Endodermal cell (in vitro differentiated cells): Measurements from ENCODE around the gene ASPSCR1. TPM values are rescaled to one million over a fixed set of nuclear protein-coding genes. Genes with fewer than 3 reads are reported as not detected.
"Not testable (repeated sequence)": the region's sequence is repeated elsewhere in the genome, so short reads cannot be mapped to it uniquely, and the experiment has no call there.

Experiments
- DNase-seq: peaks from one replicate; pipeline ENCODE4 v3.0.0-alpha.2; 2017
- H3K27ac ChIP-seq: 2 replicates; pipeline ENCODE4 v1.5.1; 2013; ENCODE audit warnings: mild to moderate bottlenecking, low read depth, low read length, moderate library complexity
- H3K27me3 ChIP-seq: 2 replicates; pipeline ENCODE4 v1.6.1; 2013; ENCODE audit warnings: mild to moderate bottlenecking, low read length, moderate library complexity; ENCODE audit not compliant: insufficient read depth, control insufficient read depth, poor library complexity, severe bottlenecking
- H3K36me3 ChIP-seq: 2 replicates; pipeline ENCODE4 v1.7.0; 2013; ENCODE audit warnings: mild to moderate bottlenecking, low read length, moderate library complexity; ENCODE audit not compliant: control insufficient read depth, insufficient read depth
- H3K4me1 ChIP-seq: one replicate; pipeline ENCODE4 v1.7.0; 2013; ENCODE audit warnings: low read length; ENCODE audit not compliant: control insufficient read depth, insufficient read depth
- H3K4me3 ChIP-seq: 2 replicates; pipeline ENCODE4 v1.5.1; 2013; ENCODE audit warnings: mild to moderate bottlenecking, low read length, moderate library complexity
- H3K9ac ChIP-seq: 2 replicates; pipeline ENCODE4 v1.6.1; 2013; ENCODE audit warnings: mild to moderate bottlenecking, low read length, moderate library complexity; ENCODE audit not compliant: poor library complexity, severe bottlenecking; ENCODE audit errors: extremely low read depth
- H3K9me3 ChIP-seq: 2 replicates; pipeline ENCODE4 v1.6.1; 2013; ENCODE audit warnings: mild to moderate bottlenecking, low read length, moderate library complexity; ENCODE audit not compliant: control insufficient read depth
- H3K27ac Mint-ChIP-seq: 2 replicates; pipeline ENCODE4 v1.8.0; 2020; ENCODE audit warnings: mixed read lengths
- H3K27me3 Mint-ChIP-seq: 2 replicates; pipeline ENCODE4 v1.8.0; 2021; ENCODE audit warnings: mild to moderate bottlenecking, mixed read lengths; ENCODE audit not compliant: insufficient read depth
- H3K36me3 Mint-ChIP-seq: 2 replicates; pipeline ENCODE4 v1.8.0; 2020; ENCODE audit warnings: low read depth, mixed read lengths
- H3K4me1 Mint-ChIP-seq: 2 replicates; pipeline ENCODE4 v1.8.0; 2020; ENCODE audit warnings: mixed read lengths
- H3K4me3 Mint-ChIP-seq: 2 replicates; pipeline ENCODE4 v1.8.0; 2020; ENCODE audit warnings: mild to moderate bottlenecking, moderate library complexity, mixed read lengths
- H3K9me3 Mint-ChIP-seq: 2 replicates; pipeline ENCODE4 v1.8.0; 2020; ENCODE audit warnings: mild to moderate bottlenecking, mixed read lengths
- CTCF ChIP-seq: fragments of 200-600 bp; sonication (generic); conservative IDR thresholded peaks from 2 replicates; pipeline ENCODE4 v1.5.0; 2021; ENCODE audit warnings: antibody characterized with exemption, mild to moderate bottlenecking
- WGBS, 2 experiments: methylation state at CpG; one replicate each; pipeline versions ENCODE4 v1.1.5 to v1.1.7; 2013; ENCODE audit warnings: missing lambda C conversion rate in 2 of 2, mixed read lengths in 1 of 2; ENCODE audit not compliant: insufficient coverage in 1 of 2, insufficient read length in 1 of 2; 5-methylcytosine and 5-hydroxymethylcytosine counted together
- total RNA-seq, 2 donors: library from RNA; stranded (reverse); fragmentation: NEBNext Ultra II Directional in 1 of 2; extraction: Animal tissue kit (Norgen Biotek cat#: 25700) in 1 of 2; gene quantifications; 2 replicates in 1 of 2; 3 replicates in 1 of 2; pipeline ENCODE4 v1.2.1, GENCODE V29; 2021

ASPSCR1 gene
- total RNA-seq, 2 donors from 2014 or later = 50.8 to 65.4 TPM

DNA sequence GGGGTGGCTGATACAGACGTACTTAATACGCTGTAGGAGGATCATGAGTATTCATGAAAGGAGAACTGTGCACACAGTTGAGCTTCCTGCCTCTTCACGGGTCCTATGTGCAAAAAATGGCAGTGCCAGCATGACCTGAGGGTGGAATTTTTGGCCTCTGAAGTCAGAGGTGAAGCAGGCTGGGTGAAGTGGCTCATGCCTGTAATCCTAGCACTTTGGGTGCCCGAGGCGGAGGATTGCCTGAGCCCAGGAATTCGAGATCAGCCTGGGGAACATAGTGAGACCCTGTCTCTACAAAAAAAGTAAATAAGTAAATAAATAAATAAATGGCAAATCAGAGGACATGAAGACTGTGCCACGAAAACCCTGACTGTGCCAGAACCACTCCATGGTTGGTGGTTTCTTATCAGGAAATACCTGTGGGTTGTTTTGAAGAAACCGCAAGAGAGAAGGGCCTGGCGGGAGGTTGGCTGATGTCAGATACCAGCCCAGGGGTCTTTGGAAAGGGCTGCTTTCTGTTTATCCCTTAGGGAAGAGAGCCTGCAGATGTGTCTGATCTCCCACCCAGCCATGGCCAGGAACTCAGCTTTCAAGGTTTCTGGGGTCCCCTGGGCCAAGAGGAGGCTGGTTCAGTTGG lies 3.4 kb downstream of the ASPSCR1 start:
- peaks cover 35% of the 10 kb centered on the region for H3K36me3 Mint-ChIP-seq
- 94 to 95% methylated on average over 6 to 8 of the region's 9 CpGs for WGBS, 2 experiments
- H3K4me3 Mint-ChIP-seq = no peak overlapping the region
- no peak for TF ChIP-seq CTCF
- Histone ChIP-seq H3K9ac (no peak overlapping the region), H3K27ac (no peak overlapping the region), H3K9me3 (no peaks in the 10 kb centered on the region), H3K27me3 (peaks cover 5% of the 10 kb centered on the region), H3K4me3 (no peak overlapping the region), H3K4me1 (no peaks in the 10 kb centered on the region), H3K36me3 (peaks cover 34% of the 10 kb centered on the region)
- DNase-seq = no peak
- H3K27ac Mint-ChIP-seq = no peak overlapping the region
- no peaks in the 10 kb centered on the region for H3K9me3 Mint-ChIP-seq
- peaks cover 8% of the 10 kb centered on the region for H3K27me3 Mint-ChIP-seq
- no peaks in the 10 kb centered on the region for H3K4me1 Mint-ChIP-seq

GRCh38 chr17:81981511-81981910 lies 4.1 kb downstream of the ASPSCR1 start:
- H3K27me3 Mint-ChIP-seq, H3K9ac ChIP-seq, H3K4me3 ChIP-seq, H3K27me3 ChIP-seq, H3K9me3 Mint-ChIP-seq, H3K4me1 Mint-ChIP-seq, H3K27ac ChIP-seq, H3K4me1 ChIP-seq, H3K4me3 Mint-ChIP-seq, H3K9me3 ChIP-seq, H3K27ac Mint-ChIP-seq: not testable (repeated sequence)
- DNase-seq = peak; percentile 28
- H3K36me3 ChIP-seq = peaks cover 34% of the 10 kb centered on the region
- peaks cover 37% of the 10 kb centered on the region for H3K36me3 Mint-ChIP-seq
- WGBS, 2 experiments = 94 to 95% methylated on average over 12 of the region's 12 CpGs

DNA sequence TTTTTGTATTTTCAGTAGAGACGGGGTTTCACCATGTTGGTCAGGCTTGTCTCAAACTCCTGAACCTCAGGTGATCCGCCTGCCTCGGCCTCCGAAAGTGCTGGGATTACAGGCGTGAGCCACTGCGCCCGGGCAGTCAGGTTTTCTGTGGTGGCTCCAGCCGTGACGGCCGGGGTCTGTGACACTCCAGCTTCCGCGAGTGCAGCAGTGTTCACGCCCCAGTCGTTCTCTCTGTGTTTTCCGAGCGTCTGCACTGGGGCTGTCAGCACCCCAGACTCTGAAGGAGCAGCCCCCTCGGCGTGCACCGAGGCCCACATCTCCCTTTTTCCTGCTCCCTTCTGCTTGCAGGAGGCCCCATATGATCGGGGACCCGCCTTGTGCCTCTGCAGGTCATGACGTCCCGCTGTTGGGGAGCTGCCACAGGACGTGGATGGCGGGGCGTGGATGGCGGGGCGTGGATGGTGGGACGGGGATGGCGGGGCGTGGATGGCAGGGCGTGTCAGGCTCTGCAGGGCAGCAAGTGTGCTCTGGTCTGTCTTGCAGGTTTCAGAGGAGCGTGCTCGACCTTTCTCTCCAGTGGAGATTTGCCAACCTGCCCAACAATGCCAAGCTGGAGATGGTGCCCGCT lies 5.7 kb downstream of the ASPSCR1 start:
- H3K9me3 Mint-ChIP-seq = no peaks in the 10 kb centered on the region
- DNase-seq = peak; percentile 34
- TF ChIP-seq CTCF = no peak
- H3K4me1 Mint-ChIP-seq = no peaks in the 10 kb centered on the region
- Histone ChIP-seq H3K27ac (no peak overlapping the region), H3K9ac (no peak overlapping the region), H3K36me3 (peaks cover 34% of the 10 kb centered on the region), H3K4me1 (no peaks in the 10 kb centered on the region), H3K9me3 (no peaks in the 10 kb centered on the region), H3K4me3 (no peak overlapping the region), H3K27me3 (no peaks in the 10 kb centered on the region)
- no peak overlapping the region for H3K27ac Mint-ChIP-seq
- no peaks in the 10 kb centered on the region for H3K27me3 Mint-ChIP-seq
- peaks cover 47% of the 10 kb centered on the region for H3K36me3 Mint-ChIP-seq
- WGBS, 2 experiments = 95 to 99% methylated on average over 30 to 35 of the region's 35 CpGs
- H3K4me3 Mint-ChIP-seq = no peak overlapping the region
